ENCODE results near the gene MICAL3.

- TF ChIP-seq CTCF (IDR thresholded peaks at IDR 0.05) = no peak
- no peak for TF ChIP-seq POLR2A (IDR thresholded peaks at IDR 0.05)
- TF ChIP-seq POLR2AphosphoS5 (IDR thresholded peaks at IDR 0.05) = no peak
These were observed 141.0 kb downstream of the MICAL3 start for GRCh38 chr22:17883356-17883755.
